Measurements from ENCODE around the gene ABHD15.

ABHD15 gene

GRCh38 chr17:29510953-29511352, 55.9 kb downstream of the ABHD15 start:
- no peak for ATAC-seq
- no peak for TF ChIP-seq TOX (CRISPR knock-in tag; IDR thresholded peaks at IDR 0.05; ENCODE audit: borderline replicate concordance)
- TF ChIP-seq TSHZ2 (CRISPR knock-in tag; IDR thresholded peaks at IDR 0.05) = no peak
- no peak for TF ChIP-seq ZFP30 (CRISPR knock-in tag; IDR thresholded peaks at IDR 0.05)
- TF ChIP-seq ESRRG (CRISPR knock-in tag; IDR thresholded peaks at IDR 0.05) = no peak
- TF ChIP-seq CREB5 (CRISPR knock-in tag; IDR thresholded peaks at IDR 0.05; ENCODE audit: low read depth) = no peak
- no peak for TF ChIP-seq BACH2 (CRISPR knock-in tag; IDR thresholded peaks at IDR 0.05; ENCODE audit: borderline replicate concordance)
- no peak for TF ChIP-seq ZNF70 (CRISPR knock-in tag; IDR thresholded peaks at IDR 0.05)
- no peak for TF ChIP-seq GLIS3 (CRISPR knock-in tag; IDR thresholded peaks at IDR 0.05)
- no peak for TF ChIP-seq CSRNP3 (CRISPR knock-in tag; IDR thresholded peaks at IDR 0.05)

Measured in SK-N-SH treated with all-trans-retinoic acid at 6 μM for 48 hours (cell line).